Measurements from ENCODE around the gene POLR1H.

POLR1H gene

DNA sequence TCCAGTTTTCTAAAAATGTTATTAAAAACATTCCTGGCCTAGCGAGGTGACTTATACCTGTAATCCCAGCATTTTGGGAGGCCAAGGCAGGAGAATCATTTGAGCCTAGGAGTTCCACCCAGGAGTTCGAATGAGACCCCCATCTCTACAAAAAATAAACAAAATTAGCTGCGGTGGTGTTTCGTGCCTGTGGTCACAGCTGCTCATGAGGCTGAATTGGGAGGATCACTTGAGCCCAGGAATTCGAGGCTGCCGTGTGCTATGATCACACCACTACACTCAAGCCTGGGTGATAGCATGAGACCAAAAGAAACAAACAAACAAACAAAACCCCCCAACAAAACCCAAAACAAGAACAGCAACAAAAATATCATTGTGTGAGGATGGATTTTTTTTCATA lies 19.8 kb upstream of the POLR1H start:
- H3K4me1 ChIP-seq: peaks cover 8% of the 10 kb centered on the region; the same call in 1 of the 2 replicates
- DNase-seq: no peak
- no peak overlapping the region for H3K4me3 ChIP-seq (ENCODE audit: low read depth, low read length)
- TF ChIP-seq, protein P1, sequence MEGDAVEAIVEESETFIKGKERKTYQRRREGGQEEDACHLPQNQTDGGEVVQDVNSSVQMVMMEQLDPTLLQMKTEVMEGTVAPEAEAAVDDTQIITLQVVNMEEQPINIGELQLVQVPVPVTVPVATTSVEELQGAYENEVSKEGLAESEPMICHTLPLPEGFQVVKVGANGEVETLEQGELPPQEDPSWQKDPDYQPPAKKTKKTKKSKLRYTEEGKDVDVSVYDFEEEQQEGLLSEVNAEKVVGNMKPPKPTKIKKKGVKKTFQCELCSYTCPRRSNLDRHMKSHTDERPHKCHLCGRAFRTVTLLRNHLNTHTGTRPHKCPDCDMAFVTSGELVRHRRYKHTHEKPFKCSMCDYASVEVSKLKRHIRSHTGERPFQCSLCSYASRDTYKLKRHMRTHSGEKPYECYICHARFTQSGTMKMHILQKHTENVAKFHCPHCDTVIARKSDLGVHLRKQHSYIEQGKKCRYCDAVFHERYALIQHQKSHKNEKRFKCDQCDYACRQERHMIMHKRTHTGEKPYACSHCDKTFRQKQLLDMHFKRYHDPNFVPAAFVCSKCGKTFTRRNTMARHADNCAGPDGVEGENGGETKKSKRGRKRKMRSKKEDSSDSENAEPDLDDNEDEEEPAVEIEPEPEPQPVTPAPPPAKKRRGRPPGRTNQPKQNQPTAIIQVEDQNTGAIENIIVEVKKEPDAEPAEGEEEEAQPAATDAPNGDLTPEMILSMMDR (IDR thresholded peaks at IDR 0.05; ENCODE audit: low read depth, low read length): no peak
- no peaks in the 10 kb centered on the region for H3K36me3 ChIP-seq
- no peaks in the 10 kb centered on the region for H3K27me3 ChIP-seq
- no peaks in the 10 kb centered on the region for H3K9me3 ChIP-seq

DNA sequence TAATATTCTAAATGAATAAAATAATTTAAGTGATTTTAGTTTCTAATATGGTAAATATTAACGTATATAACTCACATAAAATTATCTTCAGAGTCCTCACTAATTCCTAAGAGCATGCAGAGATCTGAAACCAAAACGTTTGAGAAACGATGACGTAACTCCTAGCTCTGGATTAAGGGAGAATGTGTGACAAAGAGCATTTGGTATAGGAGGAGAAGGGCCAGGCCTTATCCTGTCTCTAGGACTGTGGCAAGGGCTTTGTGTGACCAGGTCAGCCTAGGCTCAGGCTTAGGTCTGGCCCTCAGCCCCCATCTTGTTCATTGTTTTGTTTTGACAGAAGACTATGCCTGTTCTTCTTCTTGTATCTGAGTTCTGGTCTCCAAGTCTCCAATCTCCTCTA lies 19.2 kb upstream of the POLR1H start:
- TF ChIP-seq, protein P1 (IDR thresholded peaks at IDR 0.05; ENCODE audit: low read depth, low read length): no peak
- DNase-seq: no peak
- peaks cover 8% of the 10 kb centered on the region; the same call in 1 of the 2 replicates for H3K4me1 ChIP-seq
- no peaks in the 10 kb centered on the region for H3K36me3 ChIP-seq
- H3K9me3 ChIP-seq: no peaks in the 10 kb centered on the region
- H3K27me3 ChIP-seq: no peaks in the 10 kb centered on the region
- H3K4me3 ChIP-seq (ENCODE audit: low read depth, low read length): no peak overlapping the region

DNA sequence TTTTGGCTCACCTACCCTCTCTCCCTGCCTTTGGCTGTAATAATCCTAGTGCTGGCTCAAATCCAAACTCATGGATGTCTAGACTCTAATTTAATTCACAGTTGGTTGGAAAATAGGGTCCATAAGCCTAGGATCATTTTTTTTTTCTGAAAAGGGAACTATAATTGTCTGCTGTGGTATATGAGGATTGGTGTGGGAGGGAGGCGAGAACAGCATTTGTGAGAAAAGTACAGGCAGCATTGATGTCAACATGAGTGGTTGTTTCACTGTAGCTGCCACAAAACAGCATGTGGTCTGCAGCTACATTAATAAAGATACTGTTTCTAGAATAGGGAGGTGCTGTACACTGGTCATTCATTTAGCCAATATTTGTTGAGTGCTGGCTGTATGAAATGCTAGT lies 18.6 kb upstream of the POLR1H start:
- no peaks in the 10 kb centered on the region for H3K36me3 ChIP-seq
- TF ChIP-seq, protein P1 (IDR thresholded peaks at IDR 0.05; ENCODE audit: low read depth, low read length): no peak
- no peaks in the 10 kb centered on the region for H3K9me3 ChIP-seq
- peaks cover 8% of the 10 kb centered on the region; the same call in 1 of the 2 replicates for H3K4me1 ChIP-seq
- no peak overlapping the region for H3K4me3 ChIP-seq (ENCODE audit: low read depth, low read length)
- no peaks in the 10 kb centered on the region for H3K27me3 ChIP-seq
- no peak for DNase-seq

DNA sequence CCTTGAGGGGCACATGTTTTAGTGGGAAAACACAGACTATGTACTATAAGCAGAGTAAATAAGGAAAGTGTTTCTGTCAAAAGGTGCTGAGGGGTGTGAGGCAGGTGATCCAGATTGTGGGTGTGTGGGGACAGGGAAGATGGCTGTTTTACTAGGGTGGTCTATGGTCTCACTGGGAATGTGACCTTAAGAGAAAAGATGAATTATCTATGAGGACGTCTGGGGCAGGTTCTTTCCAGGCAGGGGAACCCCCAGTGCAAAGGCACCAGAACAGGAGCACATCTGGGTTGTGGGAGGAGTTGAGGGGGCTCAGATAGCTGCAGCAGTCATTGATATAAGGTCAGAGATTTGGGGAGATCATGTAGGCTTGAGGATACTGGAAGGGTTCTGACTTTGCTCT lies 18.2 kb upstream of the POLR1H start:
- no peaks in the 10 kb centered on the region for H3K27me3 ChIP-seq
- H3K36me3 ChIP-seq: no peaks in the 10 kb centered on the region
- TF ChIP-seq, protein P1 (IDR thresholded peaks at IDR 0.05; ENCODE audit: low read depth, low read length): no peak
- peaks cover 8% of the 10 kb centered on the region; the same call in 1 of the 2 replicates for H3K4me1 ChIP-seq
- no peak overlapping the region for H3K4me3 ChIP-seq (ENCODE audit: low read depth, low read length)
- no peak for DNase-seq
- H3K9me3 ChIP-seq: no peaks in the 10 kb centered on the region

DNA sequence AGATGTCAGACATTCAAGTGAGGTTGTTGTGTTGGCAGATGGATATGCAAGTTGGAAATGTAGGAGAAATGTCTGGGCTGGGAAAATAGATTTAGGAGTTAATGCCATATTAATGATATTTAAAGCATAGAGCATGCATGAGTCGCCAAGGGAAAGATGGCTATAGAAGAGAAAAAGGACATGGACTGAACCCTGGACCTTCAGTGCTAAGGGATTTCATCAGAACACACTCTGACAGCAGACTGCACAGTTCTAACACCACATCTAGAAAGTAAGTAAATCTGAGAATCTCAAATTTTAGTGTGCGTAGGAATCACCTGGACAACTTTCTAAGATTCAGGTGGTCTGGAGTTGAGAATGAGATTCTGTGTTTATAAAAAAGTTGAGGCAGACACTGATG lies 17.3 kb upstream of the POLR1H start:
- Histone ChIP-seq H3K9me3 (no peaks in the 10 kb centered on the region), H3K27me3 (no peaks in the 10 kb centered on the region), H3K4me1 (peaks cover 8% of the 10 kb centered on the region; the same call in 1 of the 2 replicates), H3K4me3 (ENCODE audit: low read depth, low read length) (no peak overlapping the region), H3K36me3 (no peaks in the 10 kb centered on the region)
- no peak for DNase-seq
- TF ChIP-seq, protein P1 (IDR thresholded peaks at IDR 0.05; ENCODE audit: low read depth, low read length): no peak

DNA sequence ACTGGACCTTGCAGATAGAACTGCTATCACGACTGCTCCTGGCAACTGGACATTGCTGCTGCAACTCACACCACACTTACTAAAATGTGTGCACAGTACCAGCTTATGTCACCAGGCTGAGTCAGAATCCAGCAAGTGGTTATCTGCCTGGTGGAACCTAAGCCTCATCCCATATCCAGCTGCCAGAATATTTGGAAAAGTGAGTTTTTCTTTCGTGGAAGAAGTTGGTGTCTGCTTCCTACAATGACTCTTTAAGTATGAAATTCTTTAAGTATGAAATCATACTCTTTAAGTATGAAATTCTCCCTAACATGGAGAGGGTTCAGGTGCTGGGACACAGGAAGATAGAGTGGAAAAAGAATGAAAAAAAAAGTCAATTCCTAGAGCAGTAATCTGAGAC lies 16.4 kb upstream of the POLR1H start:
- no peaks in the 10 kb centered on the region for H3K27me3 ChIP-seq
- peaks cover 8% of the 10 kb centered on the region; the same call in 1 of the 2 replicates for H3K4me1 ChIP-seq
- H3K4me3 ChIP-seq (ENCODE audit: low read depth, low read length): no peak overlapping the region
- TF ChIP-seq, protein P1 (IDR thresholded peaks at IDR 0.05; ENCODE audit: low read depth, low read length): no peak
- no peaks in the 10 kb centered on the region for H3K36me3 ChIP-seq
- no peak for DNase-seq
- no peaks in the 10 kb centered on the region for H3K9me3 ChIP-seq

Measured in BE2C (cell line).